SU-DHL-6 (cell line): ENCODE measurements around the gene KCNH8.
A peak's percentile ranks its signal among the peaks of the same experiment; 100 is the strongest.
"Not testable (repeated sequence)": the region's sequence is repeated elsewhere in the genome, so short reads cannot be mapped to it uniquely, and the experiment has no call there.

ENCODE experiments used
- H2AFZ ChIP-seq: fragments of 200-600 bp; sonication (generic); 2 replicates; pipeline ENCODE4 v1.6.1; 2014; ENCODE audit warnings: low read depth, mild to moderate bottlenecking, moderate library complexity, mixed read lengths, antibody characterized with exemption, low read length; ENCODE audit not compliant: severe bottlenecking
- H3F3A ChIP-seq: fragments of 200-600 bp; shearing (Covaris generic); 2 replicates; pipeline ENCODE4 v1.6.0; 2016; ENCODE audit warnings: antibody characterized with exemption, mild to moderate bottlenecking; ENCODE audit not compliant: insufficient read depth
- H3K27ac ChIP-seq: fragments of 200-600 bp; sonication (generic); 2 replicates; pipeline ENCODE4 v1.5.1; 2016; ENCODE audit warnings: low read depth, mild to moderate bottlenecking, low read length, moderate library complexity, mixed read lengths
- H3K27me3 ChIP-seq: fragments of 200-600 bp; sonication (generic), shearing (Covaris generic); 2 replicates; pipeline ENCODE4 v1.6.0; 2014; ENCODE audit warnings: mild to moderate bottlenecking, low read length
- H3K36me3 ChIP-seq: fragments of 200-600 bp; sonication (generic); 2 replicates; pipeline ENCODE4 v1.6.1; 2014; ENCODE audit warnings: mild to moderate bottlenecking, low read length, mixed read lengths
- H3K4me2 ChIP-seq: fragments of 300-600, 200-600 bp; shearing (Covaris generic), sonication (generic); 2 replicates; pipeline ENCODE4 v1.6.0; 2014; ENCODE audit warnings: low read length, low read depth, mild to moderate bottlenecking; ENCODE audit not compliant: poor library complexity, severe bottlenecking
- H3K4me3 ChIP-seq: fragments of 200-600 bp; sonication (generic); 2 replicates; pipeline ENCODE4 v1.5.1; 2014; ENCODE audit warnings: antibody characterized with exemption, low read length, mild to moderate bottlenecking, mixed read lengths; ENCODE audit not compliant: insufficient read depth, poor library complexity, severe bottlenecking
- H3K79me2 ChIP-seq: fragments of 200-600 bp; sonication (generic); 2 replicates; pipeline ENCODE4 v1.6.1; 2014; ENCODE audit warnings: mild to moderate bottlenecking, low read length, moderate library complexity; ENCODE audit not compliant: insufficient read depth
- H3K9ac ChIP-seq: fragments of 200-600 bp; sonication (generic); 2 replicates; pipeline ENCODE4 v1.7.0; 2014; ENCODE audit warnings: mild to moderate bottlenecking, low read length
- H3K9me2 ChIP-seq: fragments of 200-600 bp; sonication (generic); replicated peaks from 2 replicates; pipeline ENCODE4 v1.6.1; 2014; ENCODE audit warnings: low read length; ENCODE audit not compliant: insufficient read depth
- H3K9me3 ChIP-seq: fragments of 200-600 bp; sonication (generic); 2 replicates; pipeline ENCODE4 v1.6.1; 2014; ENCODE audit warnings: low read length, mixed read lengths; ENCODE audit not compliant: insufficient read depth
- H4K20me1 ChIP-seq: fragments of 200-600 bp; sonication (generic); 2 replicates; pipeline ENCODE4 v1.6.1; 2014; ENCODE audit warnings: low read depth, mild to moderate bottlenecking, antibody characterized with exemption, low read length, moderate library complexity, mixed read lengths
- CTCF ChIP-seq: fragments of 200-600 bp; sonication (generic); IDR thresholded peaks from one replicate; pipeline ENCODE4 v1.5.1; 2017; ENCODE audit warnings: antibody characterized with exemption, mild to moderate bottlenecking, low read length, moderate library complexity; ENCODE audit not compliant: insufficient read depth, poor library complexity, severe bottlenecking
- EZH2phosphoT487 ChIP-seq: fragments of 200-600 bp; sonication (generic), shearing (Covaris generic); conservative IDR thresholded peaks from 2 replicates; pipeline ENCODE4 v1.6.1; 2018; ENCODE audit warnings: mild to moderate bottlenecking, antibody characterized with exemption, low read length, moderate library complexity, mixed read lengths

Gene KCNH8

GRCh38 chr3:19229086-19229485 lies 80.8 kb downstream of the KCNH8 start:
- peak overlapping the region; percentile 75 for H3K27ac ChIP-seq
- H3K9ac ChIP-seq, result peak overlapping the region; percentile 26; the same call in 1 of the 2 replicates
- no peaks in the 10 kb centered on the region for H3K79me2 ChIP-seq
- peak overlapping the region; percentile 51 for H3K4me2 ChIP-seq
- H3K9me3 ChIP-seq, result no peaks in the 10 kb centered on the region
- H3K9me2 ChIP-seq, result no peaks in the 10 kb centered on the region
- H3K36me3 ChIP-seq, result no peaks in the 10 kb centered on the region
- H4K20me1 ChIP-seq, result no peaks in the 10 kb centered on the region
- TF ChIP-seq CTCF (peak; percentile 75), EZH2phosphoT487 (no peak)
- no peaks in the 10 kb centered on the region for H3K27me3 ChIP-seq
- no peak overlapping the region for H2AFZ ChIP-seq
- H3K4me3 ChIP-seq, result peak overlapping the region; percentile 27
- H3F3A ChIP-seq, result peaks cover 13% of the 10 kb centered on the region; the same call in 1 of the 2 replicates

GRCh38 chr3:19229881-19230280 lies 81.6 kb downstream of the KCNH8 start:
- H3K4me3 ChIP-seq, result peak overlapping the region; percentile 27
- H3K27ac ChIP-seq, result peak overlapping the region; percentile 75
- H3F3A ChIP-seq, result peaks cover 13% of the 10 kb centered on the region; the same call in 1 of the 2 replicates
- H3K9me2 ChIP-seq, H3K36me3 ChIP-seq, H4K20me1 ChIP-seq, H3K9me3 ChIP-seq, H3K27me3 ChIP-seq, H3K79me2 ChIP-seq: not testable (repeated sequence)
- peak overlapping the region; percentile 26; the same call in 1 of the 2 replicates for H3K9ac ChIP-seq
- peak overlapping the region; percentile 23 for H2AFZ ChIP-seq
- H3K4me2 ChIP-seq, result peak overlapping the region; percentile 51

- Histone ChIP-seq H2AFZ (peak overlapping the region; percentile 27), H3K9ac (no peak overlapping the region), H3K4me3 (no peak overlapping the region), H3K4me2 (no peak overlapping the region), H3K27ac (no peak overlapping the region), H3K9me2 (no peaks in the 10 kb centered on the region), H3F3A (0 out of 2 replicates have a peak, but pooled peaks cover 13% of the 10 kb centered on the region), H3K36me3 (no peaks in the 10 kb centered on the region), H3K27me3 (no peaks in the 10 kb centered on the region), H3K9me3 (no peaks in the 10 kb centered on the region), H4K20me1 (no peaks in the 10 kb centered on the region), H3K79me2 (no peaks in the 10 kb centered on the region)
- TF ChIP-seq CTCF (no peak), EZH2phosphoT487 (no peak)
Measured at GRCh38 chr3:19231792-19232461, 83.6 kb downstream of the KCNH8 start.

GRCh38 chr3:19232566-19232965 lies 84.3 kb downstream of the KCNH8 start:
- H3K27ac ChIP-seq, result no peak overlapping the region
- no peaks in the 10 kb centered on the region for H3K36me3 ChIP-seq
- H2AFZ ChIP-seq, result no peak overlapping the region
- TF ChIP-seq EZH2phosphoT487 (no peak), CTCF (no peak)
- H3K9me2 ChIP-seq, result no peaks in the 10 kb centered on the region
- H3K27me3 ChIP-seq, result no peaks in the 10 kb centered on the region
- H3K4me2 ChIP-seq, result no peak overlapping the region
- no peaks in the 10 kb centered on the region for H4K20me1 ChIP-seq
- H3K9ac ChIP-seq, result no peak overlapping the region
- 0 out of 2 replicates have a peak, but pooled peaks cover 13% of the 10 kb centered on the region for H3F3A ChIP-seq
- H3K4me3 ChIP-seq, result no peak overlapping the region
- no peaks in the 10 kb centered on the region for H3K79me2 ChIP-seq
- no peaks in the 10 kb centered on the region for H3K9me3 ChIP-seq

- H3K9me3 ChIP-seq, H4K20me1 ChIP-seq, H3K79me2 ChIP-seq, H3K4me3 ChIP-seq, H2AFZ ChIP-seq, H3K9me2 ChIP-seq, H3K9ac ChIP-seq, H3K36me3 ChIP-seq, H3K27me3 ChIP-seq, H3K4me2 ChIP-seq, H3K27ac ChIP-seq, H3F3A ChIP-seq: not testable (repeated sequence)
Measured at GRCh38 chr3:19233882-19234784, 85.8 kb downstream of the KCNH8 start.
